ENCODE results near the gene PIGT. TPM values are rescaled to one million over a fixed set of nuclear protein-coding genes. Genes with fewer than 3 reads are reported as not detected.

Gene PIGT
- total RNA-seq, 4 donors from 2014 or later: 28.7 to 89.2 (median 62.6) TPM

GRCh38 chr20:45445805-45446562 lies 30.0 kb downstream of the PIGT start:
- H3K36me3 ChIP-seq: no peaks in the 10 kb centered on the region
- H3K9me3 ChIP-seq: no peaks in the 10 kb centered on the region
- H3K4me1 ChIP-seq: no peaks in the 10 kb centered on the region
- no peaks in the 10 kb centered on the region for H3K27me3 ChIP-seq
- TF ChIP-seq POLR2A (IDR thresholded peaks at IDR 0.05): no peak
- TF ChIP-seq, protein P1, sequence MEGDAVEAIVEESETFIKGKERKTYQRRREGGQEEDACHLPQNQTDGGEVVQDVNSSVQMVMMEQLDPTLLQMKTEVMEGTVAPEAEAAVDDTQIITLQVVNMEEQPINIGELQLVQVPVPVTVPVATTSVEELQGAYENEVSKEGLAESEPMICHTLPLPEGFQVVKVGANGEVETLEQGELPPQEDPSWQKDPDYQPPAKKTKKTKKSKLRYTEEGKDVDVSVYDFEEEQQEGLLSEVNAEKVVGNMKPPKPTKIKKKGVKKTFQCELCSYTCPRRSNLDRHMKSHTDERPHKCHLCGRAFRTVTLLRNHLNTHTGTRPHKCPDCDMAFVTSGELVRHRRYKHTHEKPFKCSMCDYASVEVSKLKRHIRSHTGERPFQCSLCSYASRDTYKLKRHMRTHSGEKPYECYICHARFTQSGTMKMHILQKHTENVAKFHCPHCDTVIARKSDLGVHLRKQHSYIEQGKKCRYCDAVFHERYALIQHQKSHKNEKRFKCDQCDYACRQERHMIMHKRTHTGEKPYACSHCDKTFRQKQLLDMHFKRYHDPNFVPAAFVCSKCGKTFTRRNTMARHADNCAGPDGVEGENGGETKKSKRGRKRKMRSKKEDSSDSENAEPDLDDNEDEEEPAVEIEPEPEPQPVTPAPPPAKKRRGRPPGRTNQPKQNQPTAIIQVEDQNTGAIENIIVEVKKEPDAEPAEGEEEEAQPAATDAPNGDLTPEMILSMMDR (IDR thresholded peaks at IDR 0.05): no peak
- intact Hi-C loops (cut with DNase I; ENCODE audit: low total_unique reads): no loop called here
- DNase-seq: no peak
- no peak overlapping the region for H3K27ac ChIP-seq
- H3K4me3 ChIP-seq: no peak overlapping the region

GRCh38 chr20:45448270-45448669 lies 32.3 kb downstream of the PIGT start:
- H3K4me1 ChIP-seq: no peaks in the 10 kb centered on the region
- DNase-seq: no peak
- TF ChIP-seq POLR2A (IDR thresholded peaks at IDR 0.05): no peak
- TF ChIP-seq, protein P1 (IDR thresholded peaks at IDR 0.05): no peak
- H3K27ac ChIP-seq: peak overlapping the region in 1 of 2 donors; percentile 67
- no peaks in the 10 kb centered on the region for H3K36me3 ChIP-seq
- intact Hi-C loops (cut with DNase I; ENCODE audit: low total_unique reads): no loop called here
- no peak overlapping the region for H3K4me3 ChIP-seq
- no peaks in the 10 kb centered on the region for H3K9me3 ChIP-seq
- H3K27me3 ChIP-seq: no peaks in the 10 kb centered on the region

- intact Hi-C loops (cut with DNase I; ENCODE audit: low total_unique reads): no loop called here
- Histone ChIP-seq H3K9me3 (no peaks in the 10 kb centered on the region), H3K36me3 (no peaks in the 10 kb centered on the region), H3K27ac (peak overlapping the region; percentile 16 to 67), H3K4me1 (no peaks in the 10 kb centered on the region), H3K27me3 (no peaks in the 10 kb centered on the region), H3K4me3 (no peak overlapping the region)
- TF ChIP-seq, protein P1 (IDR thresholded peaks at IDR 0.05): no peak
- no peak for TF ChIP-seq POLR2A (IDR thresholded peaks at IDR 0.05)
- peak in 1 of 2 donors; percentile 45 for DNase-seq
These were observed 33.6 kb downstream of the PIGT start for GRCh38 chr20:45449528-45449927.

- TF ChIP-seq POLR2A (IDR thresholded peaks at IDR 0.05): no peak
- TF ChIP-seq, protein P1 (IDR thresholded peaks at IDR 0.05): peak; percentile 22 to 35 (median 27)
- H3K4me1 ChIP-seq: no peaks in the 10 kb centered on the region
- no peak overlapping the region for H3K4me3 ChIP-seq
- intact Hi-C loops (cut with DNase I; ENCODE audit: low total_unique reads): no loop called here
- DNase-seq: no peak
- H3K36me3 ChIP-seq: no peaks in the 10 kb centered on the region
- H3K27me3 ChIP-seq: no peaks in the 10 kb centered on the region
- H3K27ac ChIP-seq: peak overlapping the region; percentile 16 to 67
- H3K9me3 ChIP-seq: no peaks in the 10 kb centered on the region
These were observed 34.3 kb downstream of the PIGT start for GRCh38 chr20:45450097-45450818.

DNA sequence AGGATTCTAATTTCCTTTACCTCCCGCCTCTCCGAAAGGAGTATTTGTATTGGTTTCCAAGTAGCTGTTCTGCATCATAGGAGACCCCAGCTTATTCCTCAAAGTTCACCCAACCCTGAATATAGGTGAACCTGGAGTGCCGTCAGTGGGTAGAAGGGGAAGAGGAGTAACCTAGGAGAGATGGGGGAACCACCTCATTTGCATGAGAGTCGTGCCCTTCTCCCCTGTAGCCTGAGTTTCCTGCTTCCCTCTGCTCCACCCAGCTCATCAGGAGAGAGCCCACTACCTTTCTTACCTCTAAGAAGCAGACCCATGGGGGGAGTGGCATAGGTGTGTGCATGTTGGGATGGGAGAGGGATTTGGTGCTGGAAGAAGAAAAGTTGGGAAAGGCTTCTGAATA lies 36.3 kb downstream of the PIGT start:
- Histone ChIP-seq H3K36me3 (no peaks in the 10 kb centered on the region), H3K27me3 (no peaks in the 10 kb centered on the region), H3K4me3 (no peak overlapping the region), H3K4me1 (no peaks in the 10 kb centered on the region), H3K27ac (no peak overlapping the region), H3K9me3 (no peaks in the 10 kb centered on the region)
- intact Hi-C loops (cut with DNase I; ENCODE audit: low total_unique reads): no loop called here
- no peak for DNase-seq
- TF ChIP-seq, protein P1 (IDR thresholded peaks at IDR 0.05): no peak
- TF ChIP-seq POLR2A (IDR thresholded peaks at IDR 0.05): no peak

Measured in uterus (tissue), 4 donors.